Right lobe of liver (tissue), 6 donors: ENCODE measurements around the gene PCNT. TPM values are rescaled to one million over a fixed set of nuclear protein-coding genes. Genes with fewer than 3 reads are reported as not detected.

ENCODE experiments used
- ATAC-seq, 4 donors: fragments of 200-7000 bp; cut with Tn5 transposase; one replicate each; pipeline ENCODE4 v1.9.1; 2020; ENCODE audit warnings: mild to moderate bottlenecking in 4 of 4, moderate library complexity in 4 of 4
- DNase-seq, 3 donors: peaks; one replicate each; pipeline ENCODE4 v3.0.0-alpha.2; 2020
- H3K27ac ChIP-seq, 3 donors: fragments of 200-600 bp; one replicate each; pipeline ENCODE4 v1.8.0; 2022
- H3K27me3 ChIP-seq, 2 donors: fragments of 200-600 bp; one replicate each; pipeline ENCODE4 v1.8.0; 2022
- H3K36me3 ChIP-seq, 4 donors: fragments of 200-600 bp; sonication (generic) in 1 of 4; one replicate each; pipeline versions ENCODE4 v1.5.1 to v1.8.0; 2017 to 2022; ENCODE audit warnings: control low read depth in 1 of 4
- H3K4me1 ChIP-seq, 4 donors: fragments of 200-600 bp; sonication (generic) in 1 of 4; one replicate each; pipeline versions ENCODE4 v1.5.1 to v1.8.0; 2017 to 2022; ENCODE audit warnings: control low read depth in 1 of 4
- H3K4me3 ChIP-seq, 3 donors: fragments of 200-600 bp; one replicate each; pipeline ENCODE4 v1.8.0; 2022
- H3K9me3 ChIP-seq, 4 donors: fragments of 200-600 bp; sonication (generic) in 1 of 4; one replicate each; pipeline versions ENCODE4 v1.5.1 to v1.8.0; 2017 to 2022; ENCODE audit warnings: control low read depth in 1 of 4
- POLR2A ChIP-seq: fragments of 450-650 bp; IDR thresholded peaks from one replicate; pipeline ENCODE4 v1.6.1; 2017; ENCODE audit warnings: antibody characterized with exemption, mild to moderate bottlenecking
- WGBS: methylation state at CpG from one replicate; pipeline ENCODE4 v1.1.6; 2018; ENCODE audit warnings: low coverage, low lambda C conversion rate; ENCODE audit not compliant: insufficient coverage; ENCODE audit errors: missing lambda C conversion rate; 5-methylcytosine and 5-hydroxymethylcytosine counted together
- intact Hi-C, 2 donors: fragments of 100-400 bp; cut with DNase I; formaldehyde crosslinking; loops; one replicate each; pipeline versions ENCODE4 v1.11.2 to v1.14.1; 2022
- total RNA-seq, 6 experiments: library from RNA; depleted of rRNA in 2 of 6; stranded (reverse); fragments of >200 nt in 2 of 6; fragmentation: NEBNext Ultra II Directional in 3 of 6; extraction: Animal tissue kit (Norgen Biotek cat#: 25700) in 3 of 6; gene quantifications; one replicate each; pipeline versions ENCODE4 v1.1.0 to v1.2.4, GENCODE V29; 2016 to 2023
- TF ChIP-seq, protein P1 (sequence below), 4 donors: fragments of 200-600 bp in 3 of 4; fragments of 450-650 bp in 1 of 4; IDR thresholded peaks; one replicate each; pipeline versions ENCODE4 v1.5.1 to v1.8.0; 2016 to 2022; ENCODE audit warnings: antibody characterized with exemption in 4 of 4, mild to moderate bottlenecking in 2 of 4
- donor health status: DM: no; HTN: yes; CAD: no.
- donor health status: DM: no; HTN: no; CAD: no.
- donor health status: DM: no; HTN: no; CAD: no.
- donor health status: DM: no; HTN: yes; CAD: no.
- donor health status: DM: no; HTN: yes; CAD: no.

PCNT gene
- total RNA-seq, 6 experiments from 2014 or later, result 9.9 to 18.2 (median 14.1) TPM

DNA sequence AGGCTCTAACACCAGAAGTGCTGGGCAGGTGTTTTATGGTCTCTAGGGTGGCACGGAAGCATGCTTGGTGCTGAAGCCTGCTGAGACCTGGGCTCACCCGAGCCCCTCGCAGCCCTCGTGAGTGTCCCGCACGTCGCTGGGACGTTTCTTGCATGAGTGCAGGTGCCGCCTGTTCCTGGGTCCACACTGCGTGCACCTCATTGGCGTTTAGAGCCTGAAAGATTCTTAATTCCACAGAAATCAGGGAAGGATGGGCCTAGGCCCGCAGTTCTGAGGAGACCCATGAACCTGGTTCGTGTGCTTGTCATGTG lies 91.0 kb downstream of the PCNT start:
- no peak overlapping the region for H3K27ac ChIP-seq
- peaks cover 0 to 24% (median 7%) of the 10 kb centered on the region in 4 donors for H3K36me3 ChIP-seq
- H3K4me3 ChIP-seq, result no peak overlapping the region
- H3K4me1 ChIP-seq, result no peaks in the 10 kb centered on the region
- ATAC-seq, result no peak
- no peak for TF ChIP-seq POLR2A
- TF ChIP-seq, protein P1, sequence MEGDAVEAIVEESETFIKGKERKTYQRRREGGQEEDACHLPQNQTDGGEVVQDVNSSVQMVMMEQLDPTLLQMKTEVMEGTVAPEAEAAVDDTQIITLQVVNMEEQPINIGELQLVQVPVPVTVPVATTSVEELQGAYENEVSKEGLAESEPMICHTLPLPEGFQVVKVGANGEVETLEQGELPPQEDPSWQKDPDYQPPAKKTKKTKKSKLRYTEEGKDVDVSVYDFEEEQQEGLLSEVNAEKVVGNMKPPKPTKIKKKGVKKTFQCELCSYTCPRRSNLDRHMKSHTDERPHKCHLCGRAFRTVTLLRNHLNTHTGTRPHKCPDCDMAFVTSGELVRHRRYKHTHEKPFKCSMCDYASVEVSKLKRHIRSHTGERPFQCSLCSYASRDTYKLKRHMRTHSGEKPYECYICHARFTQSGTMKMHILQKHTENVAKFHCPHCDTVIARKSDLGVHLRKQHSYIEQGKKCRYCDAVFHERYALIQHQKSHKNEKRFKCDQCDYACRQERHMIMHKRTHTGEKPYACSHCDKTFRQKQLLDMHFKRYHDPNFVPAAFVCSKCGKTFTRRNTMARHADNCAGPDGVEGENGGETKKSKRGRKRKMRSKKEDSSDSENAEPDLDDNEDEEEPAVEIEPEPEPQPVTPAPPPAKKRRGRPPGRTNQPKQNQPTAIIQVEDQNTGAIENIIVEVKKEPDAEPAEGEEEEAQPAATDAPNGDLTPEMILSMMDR (IDR thresholded peaks at IDR 0.05), result no peak
- WGBS, result 90% methylated on average over 4 of the region's 13 CpGs
- peak in 1 of 3 donors; percentile 29 for DNase-seq
- H3K27me3 ChIP-seq, result no peaks in the 10 kb centered on the region
- intact Hi-C loops, result no loop called here
- H3K9me3 ChIP-seq, result no peaks in the 10 kb centered on the region

DNA sequence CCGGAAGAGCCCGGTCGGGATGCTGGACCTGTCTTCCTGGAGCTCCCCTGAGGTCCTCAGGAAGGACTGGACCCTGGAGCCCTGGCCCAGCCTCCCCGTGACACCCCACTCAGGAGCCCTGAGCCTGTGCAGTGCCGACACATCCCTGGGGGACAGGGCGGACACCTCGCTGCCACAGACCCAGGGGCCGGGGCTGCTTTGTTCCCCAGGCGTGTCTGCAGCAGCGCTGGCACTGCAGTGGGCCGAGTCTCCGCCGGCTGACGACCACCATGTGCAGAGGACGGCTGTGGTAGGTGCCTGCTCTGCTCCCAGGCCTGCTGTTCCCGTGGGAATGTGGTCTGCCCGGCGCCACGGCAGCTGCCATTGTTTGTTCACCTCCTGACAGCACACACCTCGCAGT lies 92.6 kb downstream of the PCNT start:
- WGBS, result 100% methylated on average over 4 of the region's 20 CpGs
- ATAC-seq (peak in 2 of 4 donors; percentile 7 to 14), DNase-seq (no peak)
- H3K4me3 ChIP-seq, result no peak overlapping the region
- intact Hi-C loops, result no loop called here
- no peaks in the 10 kb centered on the region for H3K4me1 ChIP-seq
- no peak overlapping the region for H3K27ac ChIP-seq
- peaks cover 0 to 15% (median 4%) of the 10 kb centered on the region in 4 donors for H3K36me3 ChIP-seq
- H3K27me3 ChIP-seq, result no peaks in the 10 kb centered on the region
- H3K9me3 ChIP-seq, result no peaks in the 10 kb centered on the region
- TF ChIP-seq, protein P1 (IDR thresholded peaks at IDR 0.05), result no peak
- TF ChIP-seq POLR2A, result no peak

DNA sequence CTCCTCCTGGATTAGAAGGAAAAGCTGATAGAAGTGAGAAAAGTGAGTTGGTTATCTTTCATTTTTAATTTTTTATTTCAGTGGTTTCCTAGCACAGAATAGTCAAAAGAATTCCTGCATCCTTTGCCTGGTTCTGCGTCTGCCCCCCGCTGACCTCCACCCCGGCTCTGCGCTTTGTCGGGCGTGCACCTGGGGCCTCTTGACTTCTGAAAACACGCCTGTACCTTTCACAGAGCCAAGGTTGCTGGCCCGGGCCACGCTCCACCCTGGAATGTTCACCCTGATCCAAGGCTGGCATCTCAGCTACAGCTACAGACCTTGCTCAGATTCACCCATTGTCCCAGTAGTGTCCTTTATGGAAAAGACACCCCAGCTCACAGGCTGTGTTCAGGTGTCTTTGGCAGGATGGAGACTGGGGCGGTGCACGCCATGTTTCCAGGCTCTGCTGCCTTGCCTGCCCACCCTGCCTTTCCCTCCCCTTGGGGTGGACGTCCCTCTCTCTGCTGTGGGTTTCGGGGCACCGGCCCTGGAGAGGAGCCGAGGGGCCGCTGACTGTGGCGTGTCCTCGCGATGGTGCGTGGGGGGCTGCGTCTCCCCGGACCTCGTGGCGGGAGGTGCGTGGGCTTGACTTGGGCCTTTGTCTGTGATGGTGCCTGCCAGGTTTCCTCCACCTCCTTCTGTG lies 94.5 kb downstream of the PCNT start:
- no peak for ATAC-seq

DNA sequence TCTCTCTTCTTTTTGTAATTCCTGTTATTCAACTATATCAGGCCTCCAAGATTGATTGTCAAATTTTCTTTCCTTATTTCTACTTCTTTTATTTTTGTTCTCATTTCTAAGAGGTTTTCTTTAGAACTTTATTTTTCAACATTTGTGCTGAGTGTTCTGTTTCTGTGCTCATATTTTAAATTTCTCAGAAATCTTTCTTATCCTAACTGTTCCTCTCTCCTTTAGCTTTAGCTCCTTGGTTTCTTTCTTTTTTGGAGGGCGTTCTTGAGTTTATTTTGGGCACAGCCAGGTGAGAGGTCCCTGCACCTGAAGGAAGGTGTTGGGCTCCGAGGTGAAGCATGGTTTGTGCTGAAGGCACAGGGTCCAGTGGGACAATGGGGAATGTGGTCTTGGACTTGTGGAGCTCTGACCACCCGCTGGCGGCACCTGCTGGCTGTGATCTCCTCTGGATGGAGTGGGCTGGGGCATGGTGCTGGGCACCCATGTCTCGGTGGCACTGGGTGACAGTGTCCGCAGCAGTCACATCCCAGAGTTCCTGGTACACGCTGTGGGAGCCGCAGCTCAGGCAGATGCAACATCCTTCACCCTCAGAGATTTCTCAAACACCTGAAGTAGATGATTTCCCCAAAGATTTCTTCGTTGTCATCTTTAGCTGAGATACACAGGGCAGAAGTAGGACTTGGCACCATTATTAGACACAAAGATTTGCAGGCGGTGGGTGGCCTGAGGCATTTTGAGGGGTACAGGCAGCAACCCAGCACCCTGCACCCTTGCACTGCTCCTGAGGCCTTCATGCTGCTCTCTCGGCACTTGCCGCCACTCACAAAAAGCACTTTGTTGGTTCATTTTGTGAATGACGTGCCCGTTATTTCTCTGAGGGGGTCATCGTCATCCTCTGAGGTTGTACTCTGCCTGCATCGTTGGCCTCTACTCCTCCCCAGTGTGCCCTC lies 96.6 kb downstream of the PCNT start:
- H3K9me3 ChIP-seq, result no peaks in the 10 kb centered on the region
- DNase-seq (peak in 1 of 3 donors; percentile 46), ATAC-seq (peak in 1 of 4 donors; percentile 18)
- no peaks in the 10 kb centered on the region for H3K27me3 ChIP-seq
- no peak overlapping the region for H3K4me3 ChIP-seq
- no peaks in the 10 kb centered on the region for H3K4me1 ChIP-seq
- WGBS, result 86% methylated on average over 8 of the region's 16 CpGs
- no peak overlapping the region for H3K27ac ChIP-seq
- peaks cover 0 to 14% (median 5%) of the 10 kb centered on the region in 4 donors for H3K36me3 ChIP-seq
- TF ChIP-seq, protein P1 (IDR thresholded peaks at IDR 0.05), result no peak
- TF ChIP-seq POLR2A, result no peak
- intact Hi-C loops, result no loop called here

More for the DNA sequence above, 94.5 kb downstream of the PCNT start:
- DNase-seq, result peak in 1 of 3 donors; percentile 40
- no peak overlapping the region for H3K27ac ChIP-seq
- TF ChIP-seq, protein P1 (IDR thresholded peaks at IDR 0.05), result no peak
- TF ChIP-seq POLR2A, result no peak
- H3K9me3 ChIP-seq, result no peaks in the 10 kb centered on the region
- H3K27me3 ChIP-seq, result no peaks in the 10 kb centered on the region
- no peak overlapping the region for H3K4me3 ChIP-seq
- H3K4me1 ChIP-seq, result no peaks in the 10 kb centered on the region
- peaks cover 0 to 14% (median 5%) of the 10 kb centered on the region in 4 donors for H3K36me3 ChIP-seq
- 97% methylated on average over 12 of the region's 25 CpGs for WGBS
- intact Hi-C loops, result no loop called here
